Chondrocyte (in vitro differentiated cells): ENCODE measurements around the gene NFATC3. TPM values are rescaled to one million over a fixed set of nuclear protein-coding genes. Genes with fewer than 3 reads are reported as not detected.

Experiments used
- DNase-seq: peaks from one replicate; pipeline ENCODE4 v3.0.0; 2021; ENCODE audit warnings: mixed read lengths, low spot score
- H3K27ac Mint-ChIP-seq: one replicate; pipeline ENCODE4 v1.8.0; 2021; ENCODE audit warnings: mild to moderate bottlenecking, moderate library complexity, mixed read lengths; ENCODE audit not compliant: unreplicated experiment
- H3K27me3 Mint-ChIP-seq: 2 replicates; pipeline ENCODE4 v1.8.0; 2021; ENCODE audit warnings: low read depth, mixed read lengths
- H3K36me3 Mint-ChIP-seq: 2 replicates; pipeline ENCODE4 v1.8.0; 2021; ENCODE audit warnings: low read depth, mixed read lengths
- H3K4me1 Mint-ChIP-seq: 2 replicates; pipeline ENCODE4 v1.8.0; 2021; ENCODE audit warnings: low read depth, mild to moderate bottlenecking, mixed read lengths
- H3K4me3 Mint-ChIP-seq: one replicate; pipeline ENCODE4 v1.8.0; 2021; ENCODE audit warnings: mild to moderate bottlenecking, moderate library complexity, mixed read lengths; ENCODE audit not compliant: unreplicated experiment
- H3K9me3 Mint-ChIP-seq: 2 replicates; pipeline ENCODE4 v1.8.0; 2021; ENCODE audit warnings: low read depth, mixed read lengths
- total RNA-seq: library from RNA; stranded (reverse); gene quantifications from 3 replicates; pipeline ENCODE4 v1.2.1, GENCODE V29; 2021
- TF ChIP-seq, protein P1 (sequence below): fragments of 200-600 bp; sonication (generic); IDR thresholded peaks from 2 replicates; pipeline ENCODE4 v1.5.0; 2021; ENCODE audit warnings: antibody characterized with exemption, mild to moderate bottlenecking, moderate library complexity

Gene NFATC3
- total RNA-seq, 1 donor from 2014 or later: 37.7 TPM

DNA sequence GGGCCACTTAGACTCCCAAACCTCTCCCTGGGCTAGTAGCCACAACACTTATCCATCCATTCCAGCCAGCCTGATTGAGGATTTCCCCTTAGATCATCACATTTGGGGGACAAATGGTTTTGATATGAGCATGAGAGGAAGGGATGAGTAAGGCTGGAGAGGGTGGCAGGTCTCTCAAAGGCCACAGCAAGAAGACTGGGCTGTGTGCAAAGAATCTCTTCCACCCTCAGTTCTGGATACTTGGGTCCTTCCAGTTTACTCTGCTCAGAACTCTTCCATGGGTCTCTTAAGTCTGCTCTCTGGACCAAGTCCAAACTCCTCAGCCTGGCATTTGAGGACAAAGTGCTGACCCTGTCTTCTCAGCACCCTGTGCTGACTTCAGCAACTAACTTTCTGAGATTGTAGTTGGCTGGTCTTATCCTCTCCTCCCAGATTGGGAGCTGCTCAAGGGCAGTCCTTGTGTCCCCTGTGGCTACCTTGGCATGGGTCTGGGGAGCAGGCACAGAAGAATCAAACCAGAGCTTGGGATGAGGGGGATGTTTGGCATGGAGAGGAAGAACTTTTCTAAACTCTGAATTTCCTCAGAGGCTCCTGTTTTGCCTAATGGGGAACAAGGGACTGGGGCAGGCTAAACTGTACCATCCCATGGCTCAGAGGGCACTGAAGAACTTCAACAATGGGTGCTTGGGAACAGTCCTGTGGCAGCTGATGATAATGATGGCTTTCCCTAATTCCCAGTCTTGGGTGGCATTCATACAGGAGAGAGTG, 3.1 kb upstream of the NFATC3 start:
- H3K4me1 Mint-ChIP-seq: peaks cover 21% of the 10 kb centered on the region
- no peaks in the 10 kb centered on the region for H3K27me3 Mint-ChIP-seq
- TF ChIP-seq, protein P1, sequence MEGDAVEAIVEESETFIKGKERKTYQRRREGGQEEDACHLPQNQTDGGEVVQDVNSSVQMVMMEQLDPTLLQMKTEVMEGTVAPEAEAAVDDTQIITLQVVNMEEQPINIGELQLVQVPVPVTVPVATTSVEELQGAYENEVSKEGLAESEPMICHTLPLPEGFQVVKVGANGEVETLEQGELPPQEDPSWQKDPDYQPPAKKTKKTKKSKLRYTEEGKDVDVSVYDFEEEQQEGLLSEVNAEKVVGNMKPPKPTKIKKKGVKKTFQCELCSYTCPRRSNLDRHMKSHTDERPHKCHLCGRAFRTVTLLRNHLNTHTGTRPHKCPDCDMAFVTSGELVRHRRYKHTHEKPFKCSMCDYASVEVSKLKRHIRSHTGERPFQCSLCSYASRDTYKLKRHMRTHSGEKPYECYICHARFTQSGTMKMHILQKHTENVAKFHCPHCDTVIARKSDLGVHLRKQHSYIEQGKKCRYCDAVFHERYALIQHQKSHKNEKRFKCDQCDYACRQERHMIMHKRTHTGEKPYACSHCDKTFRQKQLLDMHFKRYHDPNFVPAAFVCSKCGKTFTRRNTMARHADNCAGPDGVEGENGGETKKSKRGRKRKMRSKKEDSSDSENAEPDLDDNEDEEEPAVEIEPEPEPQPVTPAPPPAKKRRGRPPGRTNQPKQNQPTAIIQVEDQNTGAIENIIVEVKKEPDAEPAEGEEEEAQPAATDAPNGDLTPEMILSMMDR: no peak
- H3K36me3 Mint-ChIP-seq: peaks cover 8% of the 10 kb centered on the region
- DNase-seq: no peak
- no peak overlapping the region for H3K27ac Mint-ChIP-seq
- H3K4me3 Mint-ChIP-seq: no peak overlapping the region
- H3K9me3 Mint-ChIP-seq: no peaks in the 10 kb centered on the region

DNA sequence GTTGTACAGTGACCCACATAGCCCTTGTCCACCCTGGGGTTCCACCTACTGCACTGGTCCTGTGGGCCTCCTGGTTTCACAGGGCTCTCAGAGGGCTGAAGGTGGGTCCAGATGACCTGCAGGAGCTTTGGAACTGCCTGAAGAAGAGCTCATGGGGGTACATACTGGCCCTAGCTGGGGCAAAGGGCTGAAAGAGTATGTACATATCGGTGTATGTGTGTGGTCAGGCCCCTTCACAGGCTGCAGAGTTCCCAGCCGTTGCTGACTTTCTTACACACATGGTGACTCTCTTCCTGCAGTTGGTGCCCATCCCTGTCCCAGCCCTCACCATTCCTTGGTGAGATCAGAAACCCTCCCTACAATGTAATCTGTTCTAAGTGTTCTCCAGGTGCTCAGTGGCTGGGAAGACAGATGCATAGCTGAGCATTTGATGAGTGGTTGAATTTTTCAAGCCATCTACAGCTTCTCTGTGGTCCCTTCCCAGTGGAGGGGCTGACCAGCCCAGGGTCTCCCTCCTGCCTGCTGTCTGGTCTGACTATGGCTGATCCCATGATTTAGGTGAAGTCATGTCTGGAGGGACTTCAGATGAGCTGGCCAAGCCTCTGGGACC, 2.4 kb upstream of the NFATC3 start:
- Mint-ChIP-seq H3K4me1 (peaks cover 27% of the 10 kb centered on the region), H3K27ac (no peak overlapping the region), H3K27me3 (no peaks in the 10 kb centered on the region), H3K36me3 (peaks cover 7% of the 10 kb centered on the region), H3K4me3 (no peak overlapping the region), H3K9me3 (no peaks in the 10 kb centered on the region)
- DNase-seq: peak; percentile 32
- TF ChIP-seq, protein P1: no peak

DNA sequence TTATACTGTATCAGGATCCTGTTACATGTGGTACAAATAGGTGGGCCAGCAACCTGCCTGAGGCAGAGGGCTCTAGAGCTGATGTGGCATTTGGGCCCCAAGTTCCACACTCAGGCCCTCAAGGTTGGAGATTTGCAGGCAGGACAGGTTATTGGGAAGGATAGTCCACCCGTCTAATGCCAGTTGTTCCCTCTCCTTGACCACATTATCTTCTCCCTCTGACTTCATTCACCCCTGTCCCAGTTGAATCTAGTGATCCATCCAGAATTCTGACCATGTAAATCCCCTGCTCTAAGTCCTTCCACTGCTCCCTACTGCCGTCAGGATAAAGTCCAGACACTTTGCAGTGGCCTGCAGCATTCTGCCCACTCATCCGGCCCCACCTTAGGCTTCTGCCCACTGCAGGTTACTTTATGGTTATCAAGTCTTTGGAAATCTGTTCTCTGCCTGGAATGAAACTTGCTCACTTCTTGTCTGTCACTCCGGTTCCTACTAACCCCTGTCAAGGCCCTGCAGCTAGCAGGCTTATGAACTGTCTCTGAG, 1.9 kb upstream of the NFATC3 start:
- no peak overlapping the region for H3K4me3 Mint-ChIP-seq
- H3K4me1 Mint-ChIP-seq: peaks cover 30% of the 10 kb centered on the region
- TF ChIP-seq, protein P1: no peak
- H3K36me3 Mint-ChIP-seq: peaks cover under 1% of the 10 kb centered on the region
- H3K9me3 Mint-ChIP-seq: no peaks in the 10 kb centered on the region
- peak overlapping the region; percentile 91 for H3K27ac Mint-ChIP-seq
- H3K27me3 Mint-ChIP-seq: no peaks in the 10 kb centered on the region
- no peak for DNase-seq

DNA sequence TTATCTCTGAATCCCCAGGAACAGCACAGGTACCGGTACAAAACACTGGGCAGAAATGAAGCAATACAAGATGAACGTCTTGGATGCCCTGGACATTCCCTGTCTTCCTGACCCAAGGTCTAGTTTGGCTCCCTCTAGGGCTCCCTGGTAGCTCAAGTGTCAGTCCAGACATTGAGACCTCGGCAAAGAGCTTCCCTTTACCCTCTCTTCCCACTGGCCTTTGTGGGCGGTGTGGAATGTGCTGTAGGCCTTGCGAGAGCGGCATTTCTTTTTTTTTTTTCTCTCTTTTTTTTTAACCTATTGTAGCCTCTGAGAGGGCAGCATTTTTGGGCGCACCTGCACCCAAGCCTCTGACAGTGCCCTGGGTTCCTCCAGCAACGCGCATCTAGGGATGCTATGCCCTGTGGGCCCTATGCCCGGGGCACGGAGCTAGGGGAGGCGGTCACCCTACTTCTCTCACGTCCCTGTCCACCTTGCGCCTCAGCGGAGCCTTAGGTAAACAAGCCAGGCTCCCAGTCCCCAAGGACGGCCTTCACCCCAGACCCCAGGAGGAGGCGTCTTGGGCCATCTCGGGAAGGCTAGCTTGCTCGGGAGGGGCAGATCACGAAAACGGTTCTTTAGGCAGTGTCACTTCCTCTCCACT, 1.2 kb upstream of the NFATC3 start:
- H3K4me1 Mint-ChIP-seq: peaks cover 32% of the 10 kb centered on the region
- TF ChIP-seq, protein P1: no peak
- H3K27me3 Mint-ChIP-seq: no peaks in the 10 kb centered on the region
- no peaks in the 10 kb centered on the region for H3K9me3 Mint-ChIP-seq
- DNase-seq: no peak
- H3K4me3 Mint-ChIP-seq: peak overlapping the region; percentile 74
- no peaks in the 10 kb centered on the region for H3K36me3 Mint-ChIP-seq
- peak overlapping the region; percentile 91 for H3K27ac Mint-ChIP-seq
